ENCODE measurements around the gene SAE1. TPM values are rescaled to one million over a fixed set of nuclear protein-coding genes. Genes with fewer than 3 reads are reported as not detected.
A peak's percentile ranks its signal among the peaks of the same experiment; 100 is the strongest.
"Not testable (repeated sequence)": the region's sequence is repeated elsewhere in the genome, so short reads cannot be mapped to it uniquely, and the experiment has no call there.

SAE1 gene
- total and polyA plus RNA-seq, 2 experiments from 2014 or later = 115 to 236 TPM

- not testable (repeated sequence) for H2AFZ ChIP-seq; H3K27me3 ChIP-seq (ENCODE audit: insufficient read depth); H3K4me3 ChIP-seq; H3K27me3 Mint-ChIP-seq (ENCODE audit: insufficient read depth, low read depth, poor library complexity); H3K9me3 Mint-ChIP-seq; H3K9me2 ChIP-seq (ENCODE audit: insufficient read depth); H3K4me2 ChIP-seq; H3K4me1 Mint-ChIP-seq; H3K4me1 ChIP-seq (ENCODE audit: insufficient read depth)
- ATAC-seq = peak; percentile 74
- DNase-seq (ENCODE audit: low spot score) = peak; percentile 66
- peaks cover 100% of the 10 kb centered on the region for H3K79me2 ChIP-seq (replicated peaks; ENCODE audit: insufficient read depth)
- peak overlapping the region; percentile 4; the same call in 1 of the 3 replicates for H3K4me3 Mint-ChIP-seq
- H3K27ac ChIP-seq (ENCODE audit: low read depth) = peak overlapping the region; percentile 69; the same call in 1 of the 2 replicates
- H3K36me3 ChIP-seq (ENCODE audit: insufficient read depth) = peaks cover 30% of the 10 kb centered on the region
- peaks cover 83% of the 10 kb centered on the region for H3K36me3 Mint-ChIP-seq (ENCODE audit: low read depth)
- H3K27ac Mint-ChIP-seq = peak overlapping the region; percentile 88
- H4K20me1 ChIP-seq (replicated peaks; ENCODE audit: insufficient read depth) = peaks cover 79% of the 10 kb centered on the region
- peaks cover 26% of the 10 kb centered on the region for H3F3A ChIP-seq (replicated peaks; ENCODE audit: low read depth)
Observed at GRCh38 chr19:47141252-47141651, 10.6 kb downstream of the SAE1 start.

- no peaks in the 10 kb centered on the region for H3K9me2 ChIP-seq (ENCODE audit: insufficient read depth)
- peaks cover 30% of the 10 kb centered on the region for H3F3A ChIP-seq (replicated peaks; ENCODE audit: low read depth)
- H3K4me3 Mint-ChIP-seq = no peak overlapping the region
- H3K36me3 Mint-ChIP-seq (ENCODE audit: low read depth) = peaks cover 85% of the 10 kb centered on the region
- peaks cover 3% of the 10 kb centered on the region for H3K27me3 Mint-ChIP-seq (ENCODE audit: insufficient read depth, low read depth, poor library complexity)
- peak overlapping the region; percentile 78 for H3K27ac ChIP-seq (ENCODE audit: low read depth)
- TF ChIP-seq EZH2 (IDR thresholded peaks at IDR 0.05; ENCODE audit: low read depth, unreplicated experiment) (no peak), EZH2phosphoT487 (IDR thresholded peaks at IDR 0.05; ENCODE audit: unreplicated experiment) (no peak), JUNB (IDR thresholded peaks at IDR 0.05; ENCODE audit: unreplicated experiment) (no peak)
- TF ChIP-seq, protein P1, sequence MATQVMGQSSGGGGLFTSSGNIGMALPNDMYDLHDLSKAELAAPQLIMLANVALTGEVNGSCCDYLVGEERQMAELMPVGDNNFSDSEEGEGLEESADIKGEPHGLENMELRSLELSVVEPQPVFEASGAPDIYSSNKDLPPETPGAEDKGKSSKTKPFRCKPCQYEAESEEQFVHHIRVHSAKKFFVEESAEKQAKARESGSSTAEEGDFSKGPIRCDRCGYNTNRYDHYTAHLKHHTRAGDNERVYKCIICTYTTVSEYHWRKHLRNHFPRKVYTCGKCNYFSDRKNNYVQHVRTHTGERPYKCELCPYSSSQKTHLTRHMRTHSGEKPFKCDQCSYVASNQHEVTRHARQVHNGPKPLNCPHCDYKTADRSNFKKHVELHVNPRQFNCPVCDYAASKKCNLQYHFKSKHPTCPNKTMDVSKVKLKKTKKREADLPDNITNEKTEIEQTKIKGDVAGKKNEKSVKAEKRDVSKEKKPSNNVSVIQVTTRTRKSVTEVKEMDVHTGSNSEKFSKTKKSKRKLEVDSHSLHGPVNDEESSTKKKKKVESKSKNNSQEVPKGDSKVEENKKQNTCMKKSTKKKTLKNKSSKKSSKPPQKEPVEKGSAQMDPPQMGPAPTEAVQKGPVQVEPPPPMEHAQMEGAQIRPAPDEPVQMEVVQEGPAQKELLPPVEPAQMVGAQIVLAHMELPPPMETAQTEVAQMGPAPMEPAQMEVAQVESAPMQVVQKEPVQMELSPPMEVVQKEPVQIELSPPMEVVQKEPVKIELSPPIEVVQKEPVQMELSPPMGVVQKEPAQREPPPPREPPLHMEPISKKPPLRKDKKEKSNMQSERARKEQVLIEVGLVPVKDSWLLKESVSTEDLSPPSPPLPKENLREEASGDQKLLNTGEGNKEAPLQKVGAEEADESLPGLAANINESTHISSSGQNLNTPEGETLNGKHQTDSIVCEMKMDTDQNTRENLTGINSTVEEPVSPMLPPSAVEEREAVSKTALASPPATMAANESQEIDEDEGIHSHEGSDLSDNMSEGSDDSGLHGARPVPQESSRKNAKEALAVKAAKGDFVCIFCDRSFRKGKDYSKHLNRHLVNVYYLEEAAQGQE (IDR thresholded peaks at IDR 0.05; ENCODE audit: unreplicated experiment) = no peak
- TF ChIP-seq, protein P2, sequence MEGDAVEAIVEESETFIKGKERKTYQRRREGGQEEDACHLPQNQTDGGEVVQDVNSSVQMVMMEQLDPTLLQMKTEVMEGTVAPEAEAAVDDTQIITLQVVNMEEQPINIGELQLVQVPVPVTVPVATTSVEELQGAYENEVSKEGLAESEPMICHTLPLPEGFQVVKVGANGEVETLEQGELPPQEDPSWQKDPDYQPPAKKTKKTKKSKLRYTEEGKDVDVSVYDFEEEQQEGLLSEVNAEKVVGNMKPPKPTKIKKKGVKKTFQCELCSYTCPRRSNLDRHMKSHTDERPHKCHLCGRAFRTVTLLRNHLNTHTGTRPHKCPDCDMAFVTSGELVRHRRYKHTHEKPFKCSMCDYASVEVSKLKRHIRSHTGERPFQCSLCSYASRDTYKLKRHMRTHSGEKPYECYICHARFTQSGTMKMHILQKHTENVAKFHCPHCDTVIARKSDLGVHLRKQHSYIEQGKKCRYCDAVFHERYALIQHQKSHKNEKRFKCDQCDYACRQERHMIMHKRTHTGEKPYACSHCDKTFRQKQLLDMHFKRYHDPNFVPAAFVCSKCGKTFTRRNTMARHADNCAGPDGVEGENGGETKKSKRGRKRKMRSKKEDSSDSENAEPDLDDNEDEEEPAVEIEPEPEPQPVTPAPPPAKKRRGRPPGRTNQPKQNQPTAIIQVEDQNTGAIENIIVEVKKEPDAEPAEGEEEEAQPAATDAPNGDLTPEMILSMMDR (conservative IDR thresholded peaks at IDR 0.05; ENCODE audit: low read depth in 2 of 2) = no peak
- H3K4me1 Mint-ChIP-seq = peaks cover 5% of the 10 kb centered on the region
- no peaks in the 10 kb centered on the region for H3K27me3 ChIP-seq (ENCODE audit: insufficient read depth)
- DNase-seq (ENCODE audit: low spot score) (no peak), ATAC-seq (no peak)
- peaks cover 100% of the 10 kb centered on the region for H3K79me2 ChIP-seq (replicated peaks; ENCODE audit: insufficient read depth)
- peaks cover 79% of the 10 kb centered on the region for H4K20me1 ChIP-seq (replicated peaks; ENCODE audit: insufficient read depth)
- H3K4me2 ChIP-seq = no peak overlapping the region
- peaks cover 34% of the 10 kb centered on the region for H3K36me3 ChIP-seq (ENCODE audit: insufficient read depth)
- no peaks in the 10 kb centered on the region for H3K4me1 ChIP-seq (ENCODE audit: insufficient read depth)
- no peak overlapping the region for H3K4me3 ChIP-seq
- H3K9me3 Mint-ChIP-seq = no peaks in the 10 kb centered on the region
- peak overlapping the region; percentile 88 for H3K27ac Mint-ChIP-seq
- no peak overlapping the region for H2AFZ ChIP-seq
Observed at GRCh38 chr19:47141695-47142094, 11.1 kb downstream of the SAE1 start.

Data from GM23338 (cell line).